Jurkat, Clone E6-1 (cell line): ENCODE results near the gene UQCC5.

Source experiments
- DNase-seq: peaks from one replicate; pipeline ENCODE4 v3.0.0-alpha.2; 2011; ENCODE audit warnings: low read depth, low spot score
- H3K4me3 ChIP-seq: 2 replicates; pipeline ENCODE4 v1.5.1; 2011; ENCODE audit warnings: mild to moderate bottlenecking, low read length, control low read depth, moderate library complexity

The UQCC5 gene

DNA sequence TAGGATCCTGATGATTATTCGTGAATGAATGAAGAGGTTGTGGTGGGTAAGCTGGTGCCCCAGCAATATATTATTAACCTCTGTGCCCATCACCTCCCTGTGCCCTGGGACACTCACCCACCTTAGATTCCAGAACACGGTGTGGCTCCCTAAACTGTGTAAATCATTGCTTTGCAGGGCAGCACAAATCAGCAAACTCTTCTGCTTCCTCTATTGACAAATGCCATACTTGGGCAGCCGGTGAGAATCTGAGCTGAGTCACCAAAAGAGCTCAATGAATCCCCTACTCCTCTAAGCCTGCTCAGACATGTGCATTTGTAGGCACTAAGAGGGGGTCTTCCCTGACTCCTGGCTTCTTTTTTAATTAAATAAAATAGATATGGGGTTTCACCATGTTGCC lies 15.7 kb downstream of the UQCC5 start:
- H3K4me3 ChIP-seq = no peak overlapping the region
- no peak for DNase-seq

GRCh38 chr3:52554026-52554755 lies 17.8 kb downstream of the UQCC5 start:
- no peak overlapping the region for H3K4me3 ChIP-seq
- DNase-seq = no peak

GRCh38 chr3:52555056-52555455 lies 18.7 kb downstream of the UQCC5 start:
- H3K4me3 ChIP-seq = no peak overlapping the region
- no peak for DNase-seq

DNA sequence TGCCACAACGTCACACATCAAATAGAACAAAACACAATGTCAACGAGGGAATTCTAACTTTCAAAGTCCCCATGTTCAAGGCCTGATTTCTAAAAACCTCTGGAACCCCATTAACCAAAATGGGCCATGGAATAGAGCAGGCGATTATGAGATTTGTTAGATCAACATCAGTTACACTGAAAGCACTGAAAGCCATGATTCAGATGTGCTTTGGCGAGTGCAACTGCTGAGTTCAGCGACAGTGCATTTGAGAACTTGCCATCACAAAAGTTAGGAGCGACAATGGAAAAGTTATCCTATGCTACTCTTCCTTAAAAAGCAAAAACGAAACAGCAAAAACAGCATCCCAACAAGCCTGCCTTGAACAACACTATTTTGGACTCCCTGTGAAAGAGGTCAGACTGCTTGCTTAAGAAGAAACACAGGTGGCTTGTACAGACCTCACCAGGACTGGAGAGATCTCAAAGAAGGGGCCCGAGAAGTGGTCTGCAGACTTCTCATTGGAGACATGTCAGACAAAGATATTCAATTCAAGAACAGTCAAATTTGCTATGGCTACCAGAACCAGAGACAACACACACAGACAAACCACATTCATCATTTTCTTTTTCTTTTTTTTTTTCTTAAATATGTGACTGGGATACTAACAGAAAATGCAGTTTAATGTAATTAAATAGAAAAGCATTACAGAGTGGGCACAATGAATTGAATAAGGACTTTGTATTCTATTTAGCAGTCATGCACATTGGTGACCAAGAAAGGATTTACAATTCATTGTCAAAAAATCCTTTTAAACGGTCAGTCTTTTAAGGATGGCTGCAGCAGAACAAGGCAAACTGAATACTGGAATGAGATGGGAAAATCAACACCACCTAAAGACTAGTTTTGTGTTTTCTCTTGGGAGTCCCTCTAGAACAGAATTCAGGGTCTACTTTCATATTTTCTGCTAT lies 20.9 kb downstream of the UQCC5 start:
- no peak overlapping the region for H3K4me3 ChIP-seq

GRCh38 chr3:52558436-52558835 lies 22.0 kb downstream of the UQCC5 start:
- no peak overlapping the region for H3K4me3 ChIP-seq
- no peak for DNase-seq

More for the DNA sequence above, 20.9 kb downstream of the UQCC5 start:
- no peak for DNase-seq

DNA sequence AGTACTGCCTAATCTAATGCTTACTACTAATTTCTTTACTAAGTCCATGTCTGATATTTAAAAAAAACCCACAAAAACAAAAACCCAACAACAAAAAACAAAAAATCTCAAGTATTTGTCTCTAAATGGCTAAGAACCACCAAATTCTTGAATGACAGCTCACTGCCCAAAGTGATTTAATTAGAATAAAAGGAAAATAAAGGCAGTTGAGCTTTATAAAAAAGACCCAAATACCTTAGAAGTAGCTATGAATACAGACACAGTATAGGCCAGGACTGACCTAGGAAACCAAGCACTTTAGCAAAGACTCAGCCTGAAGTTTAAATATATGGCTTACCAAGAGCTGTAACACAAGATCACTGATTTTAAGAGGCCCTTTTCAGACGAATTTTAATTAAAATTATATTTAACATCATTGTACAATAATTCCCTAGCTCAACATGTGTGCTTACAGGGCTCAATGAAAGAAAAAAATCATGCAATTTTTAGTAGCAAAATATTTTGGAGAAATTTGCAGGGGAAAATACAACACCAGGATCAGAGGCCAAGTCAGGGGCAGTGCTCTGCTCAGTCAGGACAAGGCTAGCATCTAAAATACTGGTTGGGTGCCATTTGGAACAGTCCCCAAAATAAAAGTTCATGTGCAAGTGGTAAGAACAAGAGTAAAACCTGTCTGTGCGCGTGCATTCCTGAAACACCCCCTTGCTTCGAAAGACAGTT lies 24.8 kb downstream of the UQCC5 start:
- no peak overlapping the region for H3K4me3 ChIP-seq
- DNase-seq = no peak

DNA sequence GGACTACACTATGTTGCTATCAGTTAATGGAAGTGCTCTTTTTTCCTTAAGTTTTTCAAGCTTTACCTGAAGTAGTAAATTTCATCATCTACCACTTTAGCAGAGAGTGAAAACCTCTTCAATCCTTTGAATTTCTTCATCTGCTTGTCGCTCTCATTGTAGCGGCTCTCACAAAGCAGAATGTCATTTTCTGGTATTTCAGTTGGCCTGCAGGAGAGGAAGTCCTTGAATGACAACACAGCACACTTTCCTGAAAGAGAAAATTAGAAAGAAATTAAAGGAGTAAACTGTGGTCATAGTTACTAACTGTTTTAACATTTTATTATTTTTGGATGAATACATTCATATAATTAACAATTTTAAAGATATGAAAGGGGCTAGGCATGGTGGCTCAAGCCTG lies 27.6 kb downstream of the UQCC5 start:
- DNase-seq = no peak
- H3K4me3 ChIP-seq = no peak overlapping the region

DNA sequence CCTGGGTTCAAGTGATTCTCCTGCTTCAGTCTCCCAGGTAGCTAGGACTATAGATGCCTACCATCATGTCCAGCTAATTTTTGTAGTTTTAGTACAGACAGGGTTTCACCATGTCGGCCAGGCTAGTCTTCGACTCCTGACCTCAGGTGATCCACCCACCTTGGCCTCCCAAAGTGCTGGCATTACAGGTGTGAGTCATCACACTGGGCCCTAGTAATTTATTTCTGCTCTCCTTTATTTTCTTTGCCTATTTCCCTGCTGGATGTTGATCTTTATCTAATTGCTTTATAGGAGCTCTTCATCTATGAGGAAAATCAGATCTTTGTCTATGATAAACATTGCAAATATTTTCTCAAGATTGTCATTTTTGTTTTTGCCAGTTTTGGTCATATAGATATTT lies 31.7 kb downstream of the UQCC5 start:
- H3K4me3 ChIP-seq = no peak overlapping the region
- DNase-seq = no peak

DNA sequence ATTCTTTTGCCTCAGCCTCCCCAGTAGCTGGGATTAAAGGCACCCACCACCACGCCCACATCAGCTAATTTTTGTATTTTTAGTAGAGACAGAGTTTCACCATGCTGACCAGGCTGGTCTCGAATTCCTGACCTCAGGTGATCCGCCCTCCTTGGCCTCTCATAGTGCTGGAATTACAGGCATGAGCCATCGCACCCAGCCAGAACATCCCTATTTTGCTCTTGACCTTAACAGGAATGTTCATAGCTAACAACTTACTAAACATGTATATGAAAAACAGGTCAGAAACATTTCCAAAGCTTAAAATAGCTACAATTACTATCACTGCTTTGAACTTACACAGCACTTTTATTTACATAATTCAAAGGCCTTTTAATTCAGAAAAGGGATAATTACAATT lies 33.7 kb downstream of the UQCC5 start:
- no peak for DNase-seq
- no peak overlapping the region for H3K4me3 ChIP-seq

DNA sequence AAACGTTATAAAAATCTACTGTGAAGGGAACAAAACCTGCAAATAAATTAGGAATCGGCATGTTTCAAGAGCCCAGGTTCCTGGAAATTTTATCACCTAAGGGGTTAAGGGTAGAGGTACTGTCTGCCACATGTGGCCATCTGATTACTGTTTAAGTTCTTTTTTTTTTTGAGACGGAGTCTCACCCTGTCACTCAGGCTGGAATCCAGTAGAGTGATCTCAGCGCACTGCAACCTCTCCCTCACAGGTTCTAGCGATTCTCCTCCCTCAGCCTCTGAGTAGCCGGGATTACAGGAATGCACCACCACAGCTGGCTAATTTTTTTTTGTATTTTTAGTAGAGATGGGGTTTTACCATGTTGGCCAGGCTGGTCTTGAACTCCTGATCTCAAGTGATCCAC lies 35.8 kb downstream of the UQCC5 start:
- DNase-seq = no peak
- no peak overlapping the region for H3K4me3 ChIP-seq

DNA sequence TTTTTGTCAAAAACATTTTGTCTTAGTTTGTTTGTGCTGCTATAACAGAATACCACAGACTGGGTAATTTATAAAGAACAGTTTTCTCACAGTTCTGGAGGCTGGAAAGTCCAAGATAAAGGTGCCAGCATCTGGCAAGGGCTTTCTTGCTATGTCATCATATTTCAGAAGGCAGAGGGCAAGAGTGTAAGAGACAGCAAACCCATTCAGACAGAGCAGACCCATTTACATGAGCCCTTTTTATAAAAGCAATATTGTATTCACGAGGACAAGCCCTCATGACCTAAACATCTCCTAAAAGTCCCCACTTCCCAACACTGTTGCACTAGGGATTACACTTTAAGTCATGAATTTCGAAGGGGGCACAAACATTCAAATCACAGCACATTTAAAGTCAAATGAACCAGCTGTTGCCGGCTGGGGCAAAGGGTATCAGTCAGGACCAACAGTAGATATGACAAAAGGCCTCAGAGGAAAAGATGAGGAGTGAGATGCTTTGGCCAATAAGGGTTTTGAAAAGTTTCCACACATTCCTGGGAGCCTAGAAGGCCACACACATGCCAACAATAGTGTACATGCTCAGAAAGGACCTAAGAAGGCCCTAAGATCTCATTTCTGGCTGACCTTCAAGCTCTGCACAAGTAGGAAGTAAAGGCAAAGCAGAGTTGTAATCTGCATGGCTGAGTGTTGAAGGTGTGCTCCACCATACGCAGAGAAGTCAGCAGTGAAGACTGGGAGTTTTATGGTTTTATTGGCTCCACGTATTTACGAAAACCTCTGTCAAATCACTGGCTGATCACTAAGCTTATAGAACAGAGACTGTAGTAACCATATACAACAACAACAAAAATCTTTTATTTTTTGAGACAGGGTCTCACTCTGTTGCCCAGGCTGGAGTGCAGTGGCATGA lies 37.9 kb downstream of the UQCC5 start:
- H3K4me3 ChIP-seq = no peak overlapping the region
- no peak for DNase-seq
